Fibroblast of mammary gland (primary cell): Measurements from ENCODE around the gene CPED1.
"Not testable (repeated sequence)": the region's sequence is repeated elsewhere in the genome, so short reads cannot be mapped to it uniquely, and the experiment has no call there.

Experiments used
- DNase-seq: peaks from one replicate; pipeline ENCODE4 v3.0.0-alpha.2; 2010; ENCODE audit warnings: low read depth
- H3K4me3 ChIP-seq: 2 replicates; pipeline ENCODE4 v1.5.1; 2011; ENCODE audit warnings: low read depth, mild to moderate bottlenecking, low read length, moderate library complexity; ENCODE audit not compliant: control insufficient read depth
- TF ChIP-seq, protein P1 (sequence below): conservative IDR thresholded peaks from 2 replicates; pipeline ENCODE4 v1.5.1; 2011; ENCODE audit warnings: low read depth, low read length, inconsistent platforms; ENCODE audit not compliant: control insufficient read depth, insufficient read depth

CPED1 gene

DNA sequence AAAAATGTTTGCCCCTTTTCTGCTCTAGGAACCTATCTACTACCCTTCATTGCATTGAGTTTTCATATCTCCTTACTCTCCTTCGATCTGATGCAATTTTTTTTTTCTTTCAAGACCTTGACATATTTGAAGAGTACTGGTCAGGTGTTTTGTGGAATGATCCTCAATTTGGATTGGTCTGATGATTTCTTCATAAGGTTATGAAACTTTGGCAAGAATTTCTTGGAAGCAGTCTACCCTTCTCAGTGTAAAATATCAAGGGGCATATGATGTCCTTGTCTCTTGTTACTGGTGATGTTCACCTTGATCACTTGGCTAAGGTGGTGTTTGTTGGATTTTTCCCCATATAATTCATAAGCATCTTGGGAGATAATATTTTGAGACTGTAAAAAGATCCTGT is 64.7 kb downstream of the CPED1 start:
- TF ChIP-seq, protein P1, sequence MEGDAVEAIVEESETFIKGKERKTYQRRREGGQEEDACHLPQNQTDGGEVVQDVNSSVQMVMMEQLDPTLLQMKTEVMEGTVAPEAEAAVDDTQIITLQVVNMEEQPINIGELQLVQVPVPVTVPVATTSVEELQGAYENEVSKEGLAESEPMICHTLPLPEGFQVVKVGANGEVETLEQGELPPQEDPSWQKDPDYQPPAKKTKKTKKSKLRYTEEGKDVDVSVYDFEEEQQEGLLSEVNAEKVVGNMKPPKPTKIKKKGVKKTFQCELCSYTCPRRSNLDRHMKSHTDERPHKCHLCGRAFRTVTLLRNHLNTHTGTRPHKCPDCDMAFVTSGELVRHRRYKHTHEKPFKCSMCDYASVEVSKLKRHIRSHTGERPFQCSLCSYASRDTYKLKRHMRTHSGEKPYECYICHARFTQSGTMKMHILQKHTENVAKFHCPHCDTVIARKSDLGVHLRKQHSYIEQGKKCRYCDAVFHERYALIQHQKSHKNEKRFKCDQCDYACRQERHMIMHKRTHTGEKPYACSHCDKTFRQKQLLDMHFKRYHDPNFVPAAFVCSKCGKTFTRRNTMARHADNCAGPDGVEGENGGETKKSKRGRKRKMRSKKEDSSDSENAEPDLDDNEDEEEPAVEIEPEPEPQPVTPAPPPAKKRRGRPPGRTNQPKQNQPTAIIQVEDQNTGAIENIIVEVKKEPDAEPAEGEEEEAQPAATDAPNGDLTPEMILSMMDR, result no peak
- H3K4me3 ChIP-seq, result no peak overlapping the region
- DNase-seq, result no peak

DNA sequence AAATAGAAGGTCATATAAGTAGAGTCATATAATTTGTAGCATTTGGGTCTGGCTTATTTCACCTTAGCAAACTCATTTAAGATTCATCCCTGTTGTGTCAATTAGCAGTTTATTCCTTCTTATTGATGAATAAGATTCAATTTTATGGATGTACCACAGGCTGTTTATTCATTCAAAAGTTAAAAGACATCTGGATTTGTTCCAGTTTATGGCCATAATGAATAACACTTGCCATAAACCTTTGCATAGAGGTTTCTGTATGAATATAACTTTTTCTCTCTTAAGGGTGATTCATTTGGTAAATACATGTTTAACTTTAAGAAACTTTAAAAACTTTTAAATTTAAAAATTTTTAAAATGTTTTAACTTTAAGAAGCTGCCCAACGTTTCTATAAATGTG is 66.4 kb downstream of the CPED1 start:
- H3K4me3 ChIP-seq, result no peak overlapping the region
- TF ChIP-seq, protein P1, result no peak
- no peak for DNase-seq

DNA sequence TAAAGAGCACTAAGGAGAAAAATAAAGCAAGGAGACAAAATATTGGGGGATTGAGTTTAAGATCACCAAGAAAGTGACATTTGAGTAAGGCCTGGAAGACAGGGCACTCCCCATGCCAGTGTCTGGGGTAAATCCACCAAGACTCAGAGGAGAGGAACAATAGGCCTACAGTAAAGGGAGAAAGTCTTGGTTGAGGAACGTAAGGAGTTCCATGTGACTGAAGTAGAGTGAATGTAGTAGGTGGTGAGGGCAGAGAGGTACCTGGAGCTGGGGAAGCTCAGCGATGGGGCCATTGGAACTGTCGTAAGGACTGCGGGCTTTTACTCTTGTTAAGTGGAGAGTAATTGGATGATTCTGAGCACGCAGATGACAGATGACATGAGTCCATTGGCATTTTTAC is 69.4 kb downstream of the CPED1 start:
- DNase-seq, result no peak
- TF ChIP-seq, protein P1, result no peak
- H3K4me3 ChIP-seq, result no peak overlapping the region

DNA sequence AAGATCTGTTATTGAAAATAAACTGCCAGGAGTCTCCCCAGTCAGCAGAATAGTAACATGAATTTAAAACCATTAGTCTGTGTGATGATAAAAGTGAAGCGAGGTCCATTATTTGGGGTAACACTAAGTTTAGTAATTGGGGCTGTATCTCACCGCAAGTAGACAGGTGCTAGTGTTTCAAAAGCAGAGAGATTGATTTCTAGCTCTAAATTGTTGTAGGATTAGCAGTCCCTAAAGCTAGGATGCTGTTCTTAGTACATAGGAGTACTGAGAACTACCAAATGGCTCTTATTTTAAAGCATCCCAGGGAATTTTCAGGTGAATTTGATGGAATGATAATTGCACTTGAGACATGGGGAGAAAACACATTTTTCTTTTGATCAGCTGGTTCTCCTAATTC is 70.5 kb downstream of the CPED1 start:
- TF ChIP-seq, protein P1, result no peak
- no peak for DNase-seq
- H3K4me3 ChIP-seq, result no peak overlapping the region

DNA sequence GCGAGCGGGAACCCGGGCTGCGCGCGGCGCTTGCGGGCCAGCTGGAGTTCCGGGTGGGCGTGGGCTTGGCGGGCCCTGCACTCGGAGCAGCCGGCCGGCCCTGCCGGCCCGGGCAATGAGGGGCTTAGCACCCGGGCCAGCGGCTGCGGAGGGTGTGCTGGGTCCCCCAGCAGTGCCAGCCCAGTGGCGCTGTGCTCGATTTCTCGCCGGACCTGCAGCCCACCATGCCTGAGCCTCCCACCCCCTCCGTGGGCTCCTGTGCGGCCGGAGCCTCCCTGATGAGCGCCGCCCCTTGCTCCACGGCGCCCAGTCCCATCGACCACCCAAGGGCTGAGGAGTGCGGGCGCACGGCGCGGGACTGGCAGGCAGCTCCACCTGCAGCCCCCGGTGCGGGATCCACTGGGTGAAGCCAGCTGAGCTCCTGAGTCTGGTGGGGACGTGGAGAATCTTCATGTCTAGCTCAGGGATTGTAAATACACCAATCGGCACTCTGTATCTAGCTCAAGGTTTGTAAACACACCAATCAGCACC is 71.5 kb downstream of the CPED1 start:
- not testable (repeated sequence) for H3K4me3 ChIP-seq, DNase-seq

DNA sequence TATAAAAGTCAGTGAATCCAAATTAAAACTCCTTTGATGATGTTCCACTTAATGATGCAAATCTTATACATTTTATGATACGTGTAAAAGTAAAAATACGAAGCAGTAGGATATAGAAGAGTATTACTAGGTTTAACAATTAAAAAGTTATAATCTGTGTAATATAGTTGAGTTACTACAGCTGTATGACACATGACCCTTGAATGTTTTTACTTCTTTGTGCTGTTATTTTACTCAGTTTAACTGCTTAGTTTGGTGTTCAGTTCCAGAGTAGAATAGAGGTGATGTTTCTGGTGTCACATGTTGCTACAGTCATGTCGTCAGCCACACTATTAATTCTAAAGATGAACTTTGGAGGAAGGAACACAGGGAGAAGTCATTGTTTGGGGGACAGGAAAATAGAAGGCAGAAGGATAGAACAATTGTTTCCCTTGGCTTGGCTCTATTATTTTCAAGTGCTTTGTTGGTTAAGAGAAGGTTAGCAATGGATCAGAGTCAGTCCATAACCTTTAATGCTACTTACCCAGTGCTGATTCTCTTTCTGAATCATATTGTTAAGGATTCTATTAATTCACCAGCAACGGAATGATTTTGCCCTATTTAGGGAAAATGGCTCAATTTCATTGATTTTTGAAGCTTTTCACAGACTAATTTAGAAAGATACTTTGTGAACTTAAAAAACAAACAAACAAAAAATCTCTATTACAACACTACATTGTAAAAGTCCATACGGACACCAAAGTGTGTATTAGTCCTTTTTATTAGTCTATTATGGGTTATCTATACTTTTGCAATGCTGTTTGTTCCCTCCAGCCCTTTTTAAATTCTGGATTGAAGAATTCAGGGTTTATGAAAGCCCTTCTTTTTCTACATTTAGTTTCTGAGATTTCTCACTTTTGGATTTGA is 73.4 kb downstream of the CPED1 start:
- no peak for DNase-seq
- TF ChIP-seq, protein P1, result no peak
- no peak overlapping the region for H3K4me3 ChIP-seq

DNA sequence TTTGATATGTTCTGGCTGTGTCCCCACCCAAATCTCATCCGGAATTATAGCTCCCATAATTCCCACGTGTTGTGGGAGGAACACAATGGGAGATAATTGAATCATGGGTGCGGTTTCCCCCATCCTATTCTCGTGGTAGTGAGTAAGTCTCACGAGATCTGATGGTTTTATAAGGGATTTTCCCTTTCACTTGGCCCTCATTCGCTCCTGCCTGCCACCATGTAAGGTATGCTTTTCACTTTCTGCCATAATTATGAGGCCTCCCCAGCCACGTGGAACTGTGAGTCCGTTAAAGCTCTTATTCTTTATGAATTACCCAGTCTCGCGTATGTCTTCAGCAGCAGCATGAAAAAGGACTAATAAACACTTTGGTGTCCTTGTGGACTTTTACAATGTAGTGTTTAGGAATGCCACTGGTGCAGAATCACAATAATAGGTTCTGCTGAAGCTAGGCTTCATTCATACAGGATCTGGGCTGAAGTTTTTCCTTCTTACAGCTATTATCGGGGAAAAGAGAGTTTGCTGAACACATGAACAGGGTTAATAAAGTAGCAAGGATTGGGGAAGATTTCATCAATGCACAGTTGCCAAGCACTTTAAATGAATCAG is 74.3 kb downstream of the CPED1 start:
- TF ChIP-seq, protein P1, result no peak
- DNase-seq, result no peak
- H3K4me3 ChIP-seq, result no peak overlapping the region

DNA sequence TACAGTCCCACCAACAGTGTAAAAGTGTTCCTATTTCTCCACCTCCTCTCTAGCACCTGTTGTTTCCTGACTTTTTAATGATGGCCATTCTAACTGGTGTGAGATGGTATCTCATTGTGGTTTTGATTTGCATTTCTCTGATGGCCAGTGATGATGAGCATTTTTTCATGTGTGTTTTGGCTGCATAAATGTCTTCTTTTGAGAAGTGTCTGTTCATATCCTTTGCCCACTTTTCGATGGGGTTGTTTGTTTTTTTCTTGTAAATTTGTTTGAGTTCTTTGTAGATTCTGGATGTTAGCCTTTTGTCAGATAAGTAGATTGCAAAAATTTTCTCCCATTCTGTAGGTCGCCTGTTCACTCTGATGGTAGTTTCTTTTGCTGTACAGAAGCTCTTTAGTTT is 79.2 kb downstream of the CPED1 start:
- H3K4me3 ChIP-seq, DNase-seq: not testable (repeated sequence)
